SK-MEL-5 (cell line): ENCODE results near the gene PHF21B. TPM values are rescaled to one million over a fixed set of nuclear protein-coding genes. Genes with fewer than 3 reads are reported as not detected.
"Not testable (repeated sequence)": the region's sequence is repeated elsewhere in the genome, so short reads cannot be mapped to it uniquely, and the experiment has no call there.

Experiments
- DNase-seq: peaks from one replicate; pipeline ENCODE4 v3.0.0-alpha.2; 2016; ENCODE audit warnings: low read depth, low spot score
- in situ Hi-C: cut with HindIII; loops from 2 replicates; pipeline ENCODE4 v1.10.0; 2016; ENCODE audit warnings: low sequenced_read_pairs, high pct_unique_total_duplicates, low pct_unique_long_range_greater_than_20kb
- total RNA-seq: library from RNA; depleted of rRNA; stranded (reverse); fragments of >200 nt; shearing (Covaris generic); gene quantifications from 2 replicates; pipeline ENCODE4 v1.2.3, GENCODE V29; 2014

The PHF21B gene
- total RNA-seq, 1 experiment from 2014 or later = 4.2 TPM

DNA sequence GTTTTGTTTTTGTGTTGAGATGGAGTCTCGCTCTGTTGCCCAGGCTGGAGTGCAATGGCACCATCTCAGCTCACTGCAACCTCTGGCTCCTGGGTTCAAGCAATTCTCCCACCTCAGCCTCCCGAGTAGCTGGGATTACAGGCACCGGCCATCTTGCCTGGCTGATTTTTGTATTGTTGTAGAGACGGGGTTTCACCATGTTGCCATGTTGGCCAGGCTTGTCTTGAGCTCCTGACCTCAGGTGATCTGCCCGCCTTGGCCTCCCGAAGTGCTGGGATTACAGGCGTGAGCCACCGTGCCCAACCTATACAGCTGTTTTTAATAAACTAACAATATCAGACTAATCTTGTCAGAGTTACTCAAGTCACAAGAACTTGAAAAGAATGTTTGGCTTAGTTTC lies 155.2 kb downstream of the PHF21B start:
- in situ Hi-C loops, DNase-seq: not testable (repeated sequence)

DNA sequence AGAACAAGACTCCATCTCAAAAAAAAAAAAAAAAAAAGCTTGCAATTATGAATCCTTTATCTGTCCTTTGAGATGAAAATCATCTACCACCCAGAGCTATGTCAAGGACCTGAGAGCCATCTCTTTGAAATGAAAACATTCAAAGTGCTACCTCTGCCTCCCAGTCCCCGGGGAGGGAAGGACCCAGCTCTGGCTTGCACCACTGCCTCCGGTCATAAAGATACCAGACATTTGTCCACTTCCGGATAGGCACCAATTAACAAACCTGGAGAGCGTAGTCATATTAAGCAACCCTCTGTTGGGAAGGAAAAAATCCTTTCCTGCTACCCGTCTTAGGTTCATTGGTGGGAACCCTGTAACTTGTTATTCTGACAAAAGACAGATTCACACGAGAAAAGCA lies 158.9 kb downstream of the PHF21B start:
- no peak for DNase-seq
- in situ Hi-C loops = no loop called here

DNA sequence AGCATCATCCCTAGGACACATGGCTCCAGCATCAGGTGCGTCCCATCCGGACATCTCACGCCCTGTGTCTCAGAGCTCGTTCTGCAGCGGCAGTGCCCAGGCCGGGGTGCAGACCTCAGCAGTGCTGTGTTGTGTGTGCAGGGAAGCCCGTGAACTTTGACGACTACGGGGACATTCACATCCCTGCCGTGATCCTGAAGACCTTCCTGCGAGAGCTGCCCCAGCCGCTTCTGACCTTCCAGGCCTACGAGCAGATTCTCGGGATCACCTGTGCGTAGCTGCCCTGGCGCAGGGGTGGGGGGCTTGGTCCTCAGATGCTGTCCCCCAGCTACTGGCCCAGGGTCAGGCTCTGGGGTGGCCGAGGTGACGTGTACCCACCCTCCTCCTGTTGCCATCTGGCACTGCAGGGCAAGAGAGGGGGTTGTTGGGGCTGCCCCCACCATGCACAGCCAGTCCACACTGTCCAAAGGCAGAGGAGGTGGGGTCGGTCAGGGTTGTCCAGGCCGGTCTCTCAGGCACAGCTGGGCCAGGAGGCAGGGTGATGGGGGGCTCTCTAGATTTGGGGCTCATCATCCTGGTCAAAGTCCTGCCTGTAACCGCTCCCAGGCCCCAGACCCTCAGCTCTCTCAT lies 160.9 kb downstream of the PHF21B start:
- no peak for DNase-seq
- in situ Hi-C loops = no loop called here

DNA sequence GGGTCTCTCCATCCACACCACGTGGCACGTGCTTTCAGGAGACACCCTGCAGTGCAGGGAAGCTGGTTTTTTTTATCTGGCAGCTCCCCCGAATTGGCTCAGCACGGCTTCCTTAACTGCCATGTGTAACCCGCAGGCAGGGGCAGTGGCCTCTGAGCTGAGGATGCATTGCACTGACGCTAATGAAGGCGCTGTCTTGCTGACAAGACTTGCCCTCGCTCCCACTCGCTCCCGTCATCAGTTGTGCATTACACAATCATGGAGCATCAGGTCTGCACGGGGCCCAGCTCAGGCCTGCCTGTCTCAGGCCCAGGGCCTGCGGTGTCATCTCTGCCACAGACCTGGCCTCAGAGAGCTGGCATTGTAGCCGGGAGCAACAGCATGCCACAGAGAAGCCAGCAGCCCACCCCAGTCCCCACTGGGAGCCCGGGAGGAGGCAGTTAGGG lies 161.5 kb downstream of the PHF21B start:
- in situ Hi-C loops = no loop called here
- DNase-seq = no peak

DNA sequence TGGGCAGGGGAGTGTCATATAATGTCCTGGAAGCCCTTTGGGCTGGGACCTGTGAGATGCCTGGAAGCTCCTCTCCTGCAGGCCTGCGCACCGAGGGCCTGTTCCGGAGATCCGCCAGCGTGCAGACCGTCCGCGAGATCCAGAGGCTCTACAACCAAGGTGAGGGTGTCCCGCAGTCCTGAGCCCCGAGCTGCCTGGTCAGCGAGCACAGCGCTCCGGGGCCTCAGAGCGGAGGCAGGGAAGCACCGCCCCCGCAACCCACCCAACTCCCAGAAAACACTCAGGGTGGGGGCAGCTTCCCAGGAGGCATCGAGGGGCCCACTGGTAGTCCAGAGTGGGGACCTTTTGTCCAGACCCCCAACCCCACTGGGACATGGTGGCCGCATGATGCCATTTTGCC lies 161.9 kb downstream of the PHF21B start:
- no peak for DNase-seq
- in situ Hi-C loops = no loop called here

DNA sequence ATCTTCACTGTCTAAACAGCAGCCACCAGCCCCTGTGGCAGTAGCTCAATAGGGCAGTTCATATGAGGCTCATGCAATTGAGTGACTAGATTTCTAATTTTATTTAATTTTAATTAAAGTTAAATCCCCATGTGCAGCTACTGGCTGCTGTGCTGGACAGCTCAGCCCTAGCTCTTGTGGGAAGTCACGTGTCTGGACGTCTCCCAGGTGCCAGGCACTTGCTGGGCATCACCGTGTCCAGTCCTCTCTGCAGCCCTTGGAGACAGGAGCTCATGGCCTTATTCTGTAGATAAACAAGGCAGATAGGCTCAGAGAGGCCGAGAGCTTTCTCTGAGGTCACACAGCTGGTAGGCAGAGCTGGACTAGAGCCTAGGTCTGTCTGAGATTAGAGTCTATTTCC lies 162.4 kb downstream of the PHF21B start:
- in situ Hi-C loops = no loop called here
- no peak for DNase-seq

DNA sequence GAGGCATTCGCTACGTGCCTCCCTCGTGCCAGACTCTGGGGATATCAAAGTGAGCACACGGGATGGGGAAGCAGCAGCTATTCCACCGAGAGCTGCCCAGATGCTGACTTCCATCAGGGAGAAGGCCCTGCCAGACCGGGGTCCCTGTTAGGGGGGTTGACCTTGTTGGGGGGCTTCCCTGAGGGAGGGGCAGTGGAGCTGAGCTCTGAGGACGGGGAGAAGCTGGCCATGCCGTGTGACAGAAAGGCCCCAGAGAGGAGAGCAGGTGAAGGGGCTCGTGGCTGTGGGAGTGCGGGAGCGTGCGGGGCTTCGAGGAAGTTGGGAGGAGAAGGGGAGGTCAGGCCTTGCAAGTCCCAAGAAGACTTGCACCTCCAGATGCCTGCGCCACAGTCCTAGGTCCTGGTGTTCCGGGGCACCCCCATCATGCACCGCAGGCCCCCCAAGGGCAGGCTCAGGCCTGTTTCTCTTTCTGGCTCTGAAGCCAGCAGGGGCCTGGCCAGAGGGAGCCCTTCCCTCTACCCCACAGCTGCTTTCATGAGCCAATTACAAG lies 163.0 kb downstream of the PHF21B start:
- in situ Hi-C loops = no loop called here

DNA sequence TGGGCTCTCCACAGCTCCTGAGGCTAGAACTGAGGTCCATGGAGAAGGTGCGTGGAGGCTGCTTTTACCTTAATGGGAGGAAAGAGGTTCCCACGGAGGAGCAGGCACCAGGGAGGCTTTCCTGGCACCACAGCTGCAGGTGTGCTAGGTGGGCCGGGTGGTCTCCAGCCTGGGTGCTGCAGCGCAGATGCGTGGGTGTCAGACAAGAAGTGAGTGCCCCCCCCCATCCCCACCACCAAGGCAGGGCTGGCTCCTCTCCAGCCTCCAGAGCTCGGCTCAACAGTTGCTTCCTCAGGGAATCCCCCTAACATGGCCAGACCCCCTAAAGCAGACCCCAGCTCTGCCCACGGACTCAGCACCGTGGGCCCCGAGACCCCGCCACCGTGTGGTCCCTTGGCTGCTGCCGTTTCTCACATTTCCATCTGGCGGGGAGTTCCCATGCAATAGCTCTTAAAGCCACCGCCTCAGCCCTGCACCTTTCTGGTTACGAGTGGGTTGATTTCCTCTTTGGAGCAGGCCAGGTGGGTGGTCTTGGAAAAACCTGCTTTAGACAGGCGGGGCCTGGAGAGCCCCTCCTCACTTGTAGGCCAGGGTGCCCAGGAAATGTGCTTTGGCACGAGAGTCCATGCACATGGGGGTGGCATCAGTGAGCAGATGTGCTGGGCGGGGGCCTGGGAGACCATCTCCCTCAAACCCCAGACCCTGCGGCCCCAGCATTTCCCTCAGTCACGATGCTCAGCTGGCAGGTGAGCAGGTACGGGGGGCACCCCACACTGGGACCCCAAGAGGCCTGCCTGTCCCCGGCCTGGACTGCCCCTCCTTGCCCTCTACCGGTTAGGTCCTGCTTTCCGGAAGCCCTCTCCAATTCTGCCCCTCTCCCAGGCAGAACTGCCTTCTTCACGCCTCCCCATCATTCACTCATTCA lies 163.7 kb downstream of the PHF21B start:
- in situ Hi-C loops = no loop called here
- DNase-seq = no peak

More for the DNA sequence above, 163.0 kb downstream of the PHF21B start:
- no peak for DNase-seq

DNA sequence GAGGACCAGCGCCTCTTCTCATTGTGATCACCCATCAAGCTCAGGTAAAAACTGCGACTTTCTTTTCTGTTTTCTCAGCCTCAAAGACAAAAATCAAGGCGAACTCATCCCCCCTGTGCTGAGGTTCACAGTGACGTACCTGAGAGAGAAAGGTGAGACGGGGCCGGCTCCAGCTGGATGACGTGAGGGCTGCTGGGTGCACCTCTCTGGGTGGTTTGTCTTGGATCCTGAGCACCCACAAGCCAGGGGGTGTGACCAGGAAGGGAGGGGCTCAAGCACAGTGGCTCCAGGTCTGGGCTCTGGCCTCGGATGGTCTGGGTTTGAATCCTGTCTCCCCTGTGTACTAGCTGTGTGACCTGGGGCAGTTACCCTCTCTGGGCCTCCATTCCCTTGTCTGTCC lies 164.6 kb downstream of the PHF21B start:
- DNase-seq = no peak

DNA sequence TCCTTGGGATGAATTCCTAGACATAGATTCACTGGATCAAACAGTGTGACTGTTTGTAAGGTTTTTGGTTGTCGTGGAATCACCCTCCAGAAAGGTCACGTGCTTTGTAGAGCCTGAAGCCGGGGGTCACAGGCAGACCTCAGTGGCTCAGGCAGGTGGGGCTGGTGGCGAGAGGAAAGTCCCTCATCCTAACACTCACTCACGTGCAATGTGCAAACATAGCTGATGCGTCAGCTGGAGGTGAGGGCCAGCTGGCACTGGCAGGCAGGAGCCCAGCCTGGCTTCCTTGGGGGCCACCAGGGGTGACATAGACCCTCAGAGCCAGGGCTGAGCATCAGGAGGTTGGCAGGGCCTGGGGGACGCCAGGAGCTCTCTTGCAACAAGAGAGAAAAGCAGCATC lies 167.4 kb downstream of the PHF21B start:
- DNase-seq = no peak
- in situ Hi-C loops = no loop called here

More for the DNA sequence above, 164.6 kb downstream of the PHF21B start:
- in situ Hi-C loops = no loop called here

DNA sequence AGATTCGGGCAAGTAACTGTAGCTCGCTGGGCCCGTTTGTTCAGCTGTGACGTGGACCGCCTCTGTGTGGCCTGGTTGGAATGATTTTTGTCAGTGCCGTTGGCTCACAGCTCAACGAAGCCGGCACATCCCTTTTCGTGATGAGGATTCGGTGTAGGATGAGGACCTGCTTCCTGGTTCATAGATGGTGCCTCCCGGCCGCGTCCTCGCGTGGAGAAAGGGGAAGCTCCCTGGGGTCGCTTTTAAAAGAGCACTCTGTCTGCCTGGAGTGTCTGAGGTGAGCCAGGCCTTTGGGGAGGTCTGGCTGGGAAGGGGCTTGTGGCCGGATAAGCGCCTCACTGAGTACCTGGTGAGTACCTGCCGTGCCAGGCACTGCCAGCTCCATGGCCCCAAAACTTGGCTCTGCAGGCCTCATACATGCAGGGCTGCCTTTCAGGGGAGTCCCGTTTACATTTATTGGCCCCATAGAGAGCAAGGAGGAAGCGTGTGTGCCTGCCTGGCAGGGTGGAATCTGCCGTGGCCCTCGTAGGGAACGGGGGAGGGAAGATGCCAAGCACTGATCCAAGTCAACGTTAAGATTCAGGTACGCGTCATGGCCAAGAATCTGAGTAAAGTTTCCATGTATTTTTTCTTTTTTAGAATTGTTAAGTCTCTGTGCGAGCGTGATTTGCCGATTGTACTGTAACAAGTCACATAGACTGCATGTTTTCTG lies 169.0 kb downstream of the PHF21B start:
- no peak for DNase-seq
- in situ Hi-C loops = no loop called here

DNA sequence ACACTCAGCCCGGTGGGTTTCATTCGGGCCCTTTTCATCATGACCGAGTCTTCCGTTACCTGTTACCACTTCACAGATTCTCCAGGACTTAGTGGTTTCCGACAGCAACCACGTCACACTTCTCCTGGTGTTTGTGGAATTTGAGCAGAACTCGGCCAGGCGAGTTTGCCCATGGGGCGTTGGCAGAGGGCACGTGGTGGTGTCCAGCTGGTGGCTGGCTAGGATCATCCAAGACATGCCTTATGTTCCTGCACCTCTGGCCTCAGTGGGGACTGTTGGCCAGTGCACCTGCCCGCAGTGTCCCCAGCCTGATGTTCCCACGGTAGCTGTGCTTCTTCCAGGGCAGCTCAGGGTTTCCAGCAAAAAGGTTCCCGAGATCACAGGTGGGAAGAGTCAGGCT lies 170.1 kb downstream of the PHF21B start:
- in situ Hi-C loops = no loop called here
- DNase-seq = no peak

DNA sequence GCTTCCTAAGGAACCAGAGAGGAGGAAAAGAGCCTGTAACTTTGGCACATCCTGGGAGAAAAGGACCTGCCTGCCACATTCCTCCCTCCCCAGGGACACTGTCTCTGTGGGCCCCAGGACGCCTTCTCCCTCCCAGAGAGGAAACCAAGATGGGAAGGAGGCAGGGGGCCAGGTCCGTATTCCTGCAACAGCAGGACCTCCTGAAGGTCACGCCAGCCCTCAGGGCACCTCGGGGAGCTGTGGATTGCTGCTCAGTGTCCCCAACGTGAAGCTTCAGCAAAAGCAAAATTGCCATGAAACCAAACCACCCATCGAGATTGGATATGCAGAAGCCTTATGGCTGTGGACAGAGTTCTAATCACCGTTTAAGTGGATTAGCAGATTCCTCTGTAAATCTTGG lies 170.7 kb downstream of the PHF21B start:
- in situ Hi-C loops = no loop called here
- no peak for DNase-seq

DNA sequence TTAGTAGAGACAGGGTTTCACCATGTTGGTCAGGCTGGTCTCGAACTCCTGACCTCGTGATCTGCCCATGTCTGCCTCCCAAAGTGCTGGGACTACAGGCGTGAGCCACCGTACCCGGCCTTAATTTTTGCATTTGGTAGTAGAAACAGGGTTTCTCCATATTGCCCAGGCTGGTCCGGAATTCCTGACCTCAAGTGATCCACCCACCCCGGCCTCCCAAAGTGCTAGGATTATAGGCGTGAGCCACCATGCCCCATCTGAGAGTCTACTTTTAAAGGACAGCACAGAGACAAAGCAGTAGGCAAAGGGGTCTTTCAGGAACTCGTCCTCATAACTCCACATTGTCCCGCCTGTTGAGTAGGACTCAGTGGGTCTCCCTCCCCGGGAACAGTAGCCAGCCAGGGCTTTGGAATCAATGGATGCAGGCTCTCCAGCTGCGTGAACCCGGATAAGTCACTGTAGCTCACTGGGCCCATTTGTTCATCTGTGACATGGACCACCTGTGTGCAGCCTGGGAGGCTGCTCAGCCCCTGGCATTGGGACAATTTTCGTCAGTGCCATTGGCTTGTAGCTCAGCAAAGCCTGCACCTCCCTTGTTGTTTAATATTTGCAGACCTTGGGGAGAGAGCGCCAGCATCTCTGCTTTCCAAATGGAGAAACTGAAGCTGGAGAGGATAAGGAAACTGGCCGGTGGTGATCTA lies 171.3 kb downstream of the PHF21B start:
- no peak for DNase-seq
- in situ Hi-C loops = no loop called here

DNA sequence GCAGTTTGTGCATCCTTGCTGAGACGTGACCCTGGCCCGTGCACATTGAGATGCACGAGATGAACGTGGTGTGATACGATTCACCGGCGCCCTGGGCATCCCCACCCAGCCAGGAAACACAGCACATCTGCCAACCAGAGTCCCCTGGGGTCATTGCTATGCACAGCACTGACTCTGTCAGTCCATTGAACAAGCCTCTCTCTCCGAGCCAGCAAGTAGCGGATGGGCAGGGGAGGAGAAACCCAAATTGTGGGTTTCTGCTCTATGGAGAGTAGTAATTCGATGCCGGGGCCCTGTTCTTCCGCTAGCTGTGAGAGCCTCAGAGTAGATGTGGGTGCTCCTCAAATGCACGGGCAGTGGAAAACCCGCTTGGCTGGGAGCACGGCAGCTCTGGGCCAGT lies 172.3 kb downstream of the PHF21B start:
- no peak for DNase-seq
- in situ Hi-C loops = no loop called here

DNA sequence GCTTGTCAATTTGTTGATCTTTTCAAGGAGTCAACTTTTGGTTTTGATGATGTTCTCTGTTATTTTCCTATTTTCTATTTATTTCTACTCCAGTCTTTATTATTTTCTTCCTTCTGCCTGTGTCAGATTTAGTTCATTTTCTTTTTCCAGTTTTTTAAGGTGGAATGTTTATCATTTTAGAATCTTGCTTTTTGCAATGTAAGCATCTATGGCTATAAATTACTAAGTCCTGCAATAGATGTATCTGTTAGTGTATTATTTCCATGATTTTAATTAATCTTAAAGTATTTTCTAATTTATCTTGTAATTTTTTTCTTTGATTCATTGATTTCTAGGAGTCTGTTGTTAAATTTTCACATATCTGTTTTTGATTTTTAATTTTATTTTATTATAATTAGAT lies 175.7 kb downstream of the PHF21B start:
- in situ Hi-C loops = no loop called here
- no peak for DNase-seq

DNA sequence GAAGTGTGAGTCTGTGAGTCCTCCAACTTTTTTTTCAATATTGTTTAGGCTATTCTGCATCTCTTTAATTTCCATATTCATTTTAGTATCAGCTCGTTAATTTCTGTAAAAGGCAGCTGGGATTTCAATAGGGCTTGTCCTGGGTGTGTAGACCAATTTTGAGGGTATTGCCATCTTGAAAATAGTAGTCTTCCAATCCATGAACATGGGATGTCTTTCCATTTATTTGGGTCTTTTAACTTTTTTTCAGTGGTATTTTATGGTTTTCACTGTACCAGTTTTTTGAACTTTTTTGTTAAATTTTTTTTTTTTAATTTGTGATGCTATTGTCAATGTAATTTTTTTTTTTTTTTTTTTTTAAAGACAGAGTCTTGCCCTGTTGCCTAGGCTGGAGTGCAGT lies 177.9 kb downstream of the PHF21B start:
- no peak for DNase-seq
- in situ Hi-C loops = no loop called here
